Stimulated activated naive CD8-positive, alpha-beta T cell treated with anti-CD3 and anti-CD28 coated beads, Interleukin-15, Interleukin-2, amounts not matched to agents 100 U/mL and 50 U/mL, for 24 hours (primary cell): ENCODE data around the gene WDTC1.

ENCODE experiments used
- ATAC-seq: fragments of 150-1000 bp; cut with Tn5 transposase; one replicate; pipeline ENCODE4 v1.10.0; 2021
- DNase-seq: peaks from one replicate; pipeline ENCODE4 v3.0.0; 2021

The WDTC1 gene

GRCh38 chr1:27336756-27337155, 102.3 kb downstream of the WDTC1 start:
- DNase-seq = no peak
- ATAC-seq = no peak

DNA sequence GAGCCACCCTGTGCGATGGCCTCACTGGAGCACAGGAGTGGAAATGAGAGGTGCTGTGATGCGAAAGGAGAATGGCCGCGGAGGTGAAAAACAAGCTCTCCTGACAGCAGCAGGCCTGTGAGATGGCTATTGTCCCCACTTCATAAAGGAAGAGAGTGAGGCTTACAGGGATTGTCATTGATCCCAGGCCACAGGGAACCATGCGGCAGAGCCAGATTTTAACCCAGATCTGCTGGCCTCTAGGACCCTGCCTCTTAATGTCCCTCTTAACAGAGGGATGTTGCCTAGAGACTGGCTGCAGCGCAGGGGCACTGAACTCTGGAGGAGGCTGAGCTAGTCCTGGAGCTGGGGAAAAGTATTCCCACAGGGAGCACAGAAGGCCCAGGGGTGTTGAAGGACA, 104.3 kb downstream of the WDTC1 start:
- DNase-seq = no peak
- ATAC-seq = no peak

- DNase-seq (no peak), ATAC-seq (no peak)
Observed at GRCh38 chr1:27339213-27339612, 104.8 kb downstream of the WDTC1 start.

DNA sequence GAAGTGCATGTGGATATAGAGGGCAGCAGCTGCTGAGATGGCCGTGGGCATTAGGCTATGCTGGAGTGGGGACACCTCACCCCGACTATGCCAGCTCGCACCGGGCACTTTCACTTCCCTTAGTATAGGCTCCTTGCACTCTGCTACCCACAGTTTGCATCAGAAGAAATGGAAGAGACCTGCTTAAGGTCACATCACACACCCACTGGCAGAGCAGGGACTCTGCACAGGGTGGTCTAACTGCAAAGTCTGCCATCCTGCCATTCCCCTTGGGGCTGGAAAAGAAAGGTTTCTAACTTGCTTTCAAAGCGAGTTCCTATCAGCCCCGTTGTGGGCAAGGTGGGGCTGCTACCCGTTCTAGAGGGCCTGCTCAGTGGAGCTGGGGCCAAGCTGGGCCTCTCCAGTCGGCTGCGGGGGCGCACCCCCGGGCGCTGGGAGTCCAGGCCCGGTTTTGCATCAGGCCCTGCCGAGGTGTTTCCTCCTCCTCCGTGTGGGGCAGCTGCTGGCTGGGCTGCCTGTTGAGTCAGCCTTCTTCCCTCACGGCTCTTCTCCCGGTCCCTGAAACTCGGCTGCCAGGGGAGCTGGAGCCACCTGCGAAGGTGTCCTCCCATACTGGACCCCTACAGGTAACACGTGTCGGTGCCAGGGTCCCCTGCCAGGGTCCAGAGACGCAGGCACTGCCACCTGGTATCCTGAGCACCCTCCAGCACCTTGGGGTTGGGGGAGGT, 107.3 kb downstream of the WDTC1 start, which contains the start of gene SYTL1:
SYTL1 (plus strand) TSS at position 498 of the 728 bp plus-strand sequence. CDS start 3,313 bp downstream, outside the sequence.
- peak; percentile 69 for ATAC-seq
- DNase-seq = peak; percentile 74

DNA sequence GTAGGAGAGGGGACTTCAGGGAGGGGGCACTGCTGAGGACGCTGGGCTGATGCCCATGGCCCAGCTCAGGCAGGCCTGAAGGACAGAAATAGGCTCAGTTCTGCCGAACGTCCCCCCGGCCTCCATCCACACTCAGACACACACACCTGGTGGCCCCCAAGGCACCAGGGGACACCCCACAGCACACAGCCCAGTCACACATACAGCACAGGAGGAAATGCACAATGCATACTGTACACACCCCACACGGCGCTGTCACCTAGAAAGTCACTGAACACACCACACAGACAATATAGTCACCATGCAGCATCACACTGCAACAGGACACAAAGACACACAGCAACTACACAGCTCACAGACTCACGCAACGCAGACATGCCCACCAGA, 108.0 kb downstream of the WDTC1 start:
- DNase-seq = peak; percentile 43
- ATAC-seq = peak; percentile 54

DNA sequence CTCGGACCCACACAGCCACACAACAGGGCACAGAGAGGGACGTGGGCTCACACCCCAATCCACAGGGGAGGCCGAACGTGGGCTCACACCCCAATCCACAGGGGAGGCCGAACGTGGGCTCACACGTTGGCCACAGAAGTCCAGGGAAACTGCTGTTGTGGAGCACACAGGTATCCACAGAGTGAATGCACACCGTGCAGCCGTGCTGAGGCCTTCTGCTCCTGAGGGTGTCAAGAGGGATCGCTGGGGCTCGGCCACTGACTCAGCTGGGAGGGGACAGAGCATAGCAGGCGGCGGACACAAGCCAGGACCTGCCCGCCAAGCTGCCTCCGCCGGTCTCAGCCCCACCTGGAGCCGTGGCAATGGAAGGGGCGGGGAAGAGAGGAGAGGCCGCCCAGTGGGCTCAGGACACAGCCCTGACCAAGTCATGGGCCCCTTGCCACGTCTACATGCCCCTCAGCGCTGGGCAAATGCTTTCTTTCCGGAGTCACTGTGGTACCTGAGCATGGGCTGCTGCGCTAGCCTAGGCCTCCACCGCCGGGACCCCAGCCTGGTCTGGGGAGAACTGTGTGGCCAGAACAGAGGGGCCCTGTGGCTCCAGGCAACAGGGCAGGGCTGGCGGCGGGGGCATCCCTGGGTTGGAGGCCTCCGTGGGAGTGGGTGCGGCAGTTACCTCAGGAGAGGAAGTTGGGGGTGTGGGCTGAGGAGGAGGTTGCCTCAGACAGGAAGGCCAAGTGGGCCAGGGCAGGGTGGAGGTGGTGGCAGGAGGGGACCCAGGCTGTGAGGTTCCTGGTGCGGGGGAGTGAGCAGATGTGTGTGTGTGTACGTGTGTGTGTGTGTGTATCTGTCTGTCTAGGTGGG, 108.6 kb downstream of the WDTC1 start:
- peak; percentile 69 for DNase-seq
- peak; percentile 38 for ATAC-seq

- ATAC-seq (no peak), DNase-seq (no peak)
Observed at GRCh38 chr1:27343639-27344025, 109.2 kb downstream of the WDTC1 start.

DNA sequence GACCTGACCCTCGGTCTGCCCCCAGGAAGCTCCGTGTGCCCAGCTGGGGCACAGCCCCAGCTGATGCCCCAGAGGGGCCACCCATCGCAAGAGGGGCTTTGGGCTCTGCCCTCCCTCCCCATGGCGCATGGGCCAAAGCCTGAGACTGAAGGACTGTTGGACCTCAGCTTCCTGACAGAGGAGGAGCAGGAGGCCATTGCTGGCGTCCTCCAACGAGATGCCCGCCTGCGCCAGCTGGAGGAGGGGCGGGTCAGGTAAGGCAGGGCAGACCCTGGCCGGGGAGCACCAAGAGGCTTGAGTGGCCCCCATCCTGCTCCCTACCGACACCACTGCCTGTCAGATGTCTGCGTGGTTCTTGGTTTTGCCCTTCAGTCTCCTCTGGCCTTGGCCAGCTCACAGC, 110.8 kb downstream of the WDTC1 start:
- DNase-seq (no peak), ATAC-seq (no peak)

DNA sequence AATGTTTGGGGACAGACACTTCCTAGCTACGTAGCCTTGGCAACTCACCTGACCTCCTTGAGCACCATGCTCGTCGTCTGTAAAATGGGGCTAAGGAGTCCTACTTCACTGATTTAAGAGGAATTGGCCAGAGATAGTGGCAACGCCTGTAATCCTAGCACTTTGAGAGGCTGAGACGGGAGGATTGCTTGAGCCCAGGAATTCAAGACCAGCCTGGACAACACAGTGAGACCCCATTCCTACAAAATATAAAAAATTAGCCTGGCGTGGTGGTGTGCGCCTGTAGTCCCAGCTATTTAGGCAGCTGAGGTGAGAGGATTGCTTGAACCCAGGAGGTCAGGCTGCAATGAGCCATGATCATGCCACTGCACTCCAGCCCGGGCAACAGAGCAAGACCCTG, 111.9 kb downstream of the WDTC1 start:
- no peak for ATAC-seq
- DNase-seq = no peak

- no peak for ATAC-seq
Observed at GRCh38 chr1:27346991-27347624, 112.7 kb downstream of the WDTC1 start.

DNA sequence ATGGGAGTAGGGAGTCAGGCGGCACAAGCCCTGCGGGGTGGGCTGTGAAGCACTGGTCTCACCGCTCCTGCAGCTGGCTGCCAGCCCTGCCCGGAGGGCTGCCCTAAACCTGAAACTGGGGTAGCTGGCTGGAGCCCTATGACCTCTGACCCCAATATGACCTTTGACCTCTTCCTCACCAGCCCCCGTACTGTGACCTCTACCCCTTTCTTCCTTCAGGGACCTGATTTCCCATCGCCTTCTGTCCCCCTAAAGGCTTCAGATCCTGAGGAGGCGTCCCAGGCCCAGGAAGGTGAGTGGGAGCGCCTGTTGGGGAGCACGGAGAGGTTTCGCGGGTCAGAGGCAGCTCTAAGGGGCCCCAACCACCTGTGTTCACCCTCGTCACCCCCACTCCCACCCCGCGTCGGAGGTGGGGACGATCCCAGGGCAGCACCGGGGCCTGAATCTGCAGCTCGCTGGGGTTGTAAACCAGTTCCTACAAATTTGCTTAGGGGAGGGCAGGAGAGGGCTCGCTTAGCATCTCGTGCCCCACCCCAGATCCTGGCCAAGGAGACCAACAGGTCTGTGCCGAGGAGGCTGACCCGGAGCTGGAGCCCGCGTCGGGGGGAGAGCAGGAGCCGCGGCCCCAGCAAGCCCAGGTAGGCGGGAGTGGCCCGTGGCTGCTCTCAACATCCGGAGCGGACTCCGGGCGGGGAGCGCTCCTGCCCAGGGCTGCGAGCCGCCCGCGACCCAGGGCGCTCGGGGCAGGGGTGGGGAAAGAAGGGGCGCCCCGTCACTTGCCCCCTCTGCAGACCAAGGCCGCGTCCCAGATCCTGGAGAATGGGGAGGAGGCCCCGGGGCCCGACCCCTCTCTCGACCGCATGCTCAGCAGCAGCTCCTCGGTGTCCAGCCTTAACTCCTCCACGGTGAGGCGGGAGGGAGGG, 114.7 kb downstream of the WDTC1 start:
- DNase-seq = no peak
- peak; percentile 47 for ATAC-seq

More at GRCh38 chr1:27346991-27347624, 112.7 kb downstream of the WDTC1 start:
- DNase-seq = no peak

GRCh38 chr1:27349784-27350662, 115.6 kb downstream of the WDTC1 start:
- ATAC-seq (peak; percentile 6), DNase-seq (no peak)

GRCh38 chr1:27350663-27351540, 116.5 kb downstream of the WDTC1 start:
- no peak for ATAC-seq

DNA sequence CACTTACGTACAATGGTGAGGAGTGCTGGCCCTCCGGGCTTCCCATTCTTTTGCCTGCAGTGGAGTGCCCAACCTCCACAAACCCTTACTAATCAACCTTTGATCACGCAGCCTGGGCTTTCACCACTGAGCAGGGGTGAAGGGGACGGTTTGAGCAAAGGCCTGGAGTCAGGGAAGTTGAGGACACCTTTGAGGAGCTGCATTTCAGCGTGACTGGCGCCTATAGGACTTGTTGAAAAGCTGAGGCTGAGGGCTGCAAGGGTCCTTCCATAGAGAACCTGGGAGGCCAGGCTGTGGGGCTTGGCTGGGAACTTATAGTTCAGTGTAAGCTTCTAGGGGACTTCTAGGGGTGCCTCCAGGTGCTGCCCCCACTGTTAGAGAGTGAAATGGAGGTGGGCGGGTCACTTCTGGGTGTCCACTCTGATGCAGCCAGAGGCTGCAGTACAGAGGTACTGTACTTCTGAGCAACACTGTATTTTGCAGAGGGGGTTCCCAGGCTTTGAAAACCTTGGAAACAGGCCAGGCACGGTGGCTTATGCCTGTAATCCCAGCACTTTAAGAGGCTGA, 117.2 kb downstream of the WDTC1 start:
- no peak for DNase-seq
- ATAC-seq = no peak

More at GRCh38 chr1:27350663-27351540, 116.5 kb downstream of the WDTC1 start:
- no peak for DNase-seq

DNA sequence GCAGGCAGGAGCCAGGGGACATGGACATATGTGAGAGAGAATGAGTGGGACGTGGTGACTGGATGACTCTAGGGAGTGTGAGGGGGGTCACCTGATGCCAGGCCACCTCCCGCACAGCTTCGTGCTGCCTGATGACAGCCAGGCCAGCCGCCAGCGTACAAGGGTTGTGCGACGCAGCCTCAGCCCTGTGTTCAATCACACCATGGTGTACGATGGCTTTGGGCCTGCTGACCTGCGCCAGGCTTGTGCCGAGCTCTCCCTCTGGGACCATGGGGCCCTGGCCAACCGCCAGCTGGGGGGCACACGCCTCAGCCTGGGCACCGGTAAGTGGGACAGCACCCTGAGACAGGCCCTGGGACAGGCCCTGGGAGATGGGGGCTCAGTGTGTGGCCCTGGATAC, 118.7 kb downstream of the WDTC1 start:
- DNase-seq (no peak), ATAC-seq (no peak)

GRCh38 chr1:27353629-27354028, 119.2 kb downstream of the WDTC1 start:
- ATAC-seq = no peak

DNA sequence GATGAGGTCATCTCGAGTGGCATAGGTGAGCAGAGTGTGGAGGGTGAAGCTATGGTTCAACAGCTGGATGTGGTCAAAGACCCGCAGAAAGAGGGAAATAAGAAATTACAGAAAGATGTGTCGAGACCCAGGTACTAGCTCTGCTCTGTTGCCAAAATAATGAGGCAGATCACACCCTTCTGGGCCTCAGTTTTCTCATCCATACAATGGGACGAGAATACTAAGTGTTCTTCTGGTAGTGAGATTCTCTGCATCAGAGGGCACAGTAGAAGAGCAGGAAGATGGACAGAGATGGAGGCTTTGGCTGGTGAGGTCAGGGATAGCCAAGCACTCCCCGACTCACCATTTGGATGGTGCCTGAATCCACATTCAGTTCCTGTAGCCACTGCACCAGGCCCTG, 121.3 kb downstream of the WDTC1 start:
- ATAC-seq (no peak), DNase-seq (no peak)

More at GRCh38 chr1:27353629-27354028, 119.2 kb downstream of the WDTC1 start:
- no peak for DNase-seq

DNA sequence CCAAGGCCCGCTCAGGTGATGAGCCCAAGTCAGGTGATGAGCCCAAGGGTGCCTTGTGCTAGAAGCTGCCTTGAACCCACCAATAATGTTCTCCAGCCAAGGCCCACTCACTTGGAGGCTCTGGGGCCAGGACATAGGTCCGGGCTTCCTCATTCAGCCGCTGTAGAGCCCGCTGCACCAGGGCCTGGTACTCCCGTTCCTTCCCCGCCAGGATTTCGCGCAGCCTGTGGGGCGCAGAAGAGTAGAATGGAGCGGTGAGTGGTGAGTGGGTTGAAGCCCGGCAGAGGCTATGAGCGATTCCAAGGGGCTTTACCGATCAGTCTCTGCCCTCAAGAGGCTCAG, 121.8 kb downstream of the WDTC1 start:
- ATAC-seq = no peak
- no peak for DNase-seq

GRCh38 chr1:27356619-27357280, 122.3 kb downstream of the WDTC1 start:
- DNase-seq = peak; percentile 63
- ATAC-seq = peak; percentile 70
